H9 (cell line): ENCODE data around the gene PTGER2. TPM values are rescaled to one million over a fixed set of nuclear protein-coding genes. Genes with fewer than 3 reads are reported as not detected.
A peak's percentile ranks its signal among the peaks of the same experiment; 100 is the strongest.

ENCODE experiments used
- DNase-seq: peaks from one replicate; pipeline ENCODE4 v3.0.0-alpha.2; 2017
- H2AFZ ChIP-seq: one replicate; pipeline ENCODE4 v1.6.1; 2013; ENCODE audit warnings: mild to moderate bottlenecking, low read length, control low read depth, moderate library complexity
- H2AK5ac ChIP-seq: 2 replicates; pipeline ENCODE4 v1.6.1; 2013; ENCODE audit warnings: low read length, control low read depth, mixed read lengths; ENCODE audit not compliant: insufficient read length
- H2BK120ac ChIP-seq: one replicate; pipeline ENCODE4 v1.6.1; 2013; ENCODE audit warnings: low read depth, mild to moderate bottlenecking, low read length, control low read depth, inconsistent platforms; ENCODE audit not compliant: poor library complexity, severe bottlenecking
- H2BK12ac ChIP-seq: 2 replicates; pipeline ENCODE4 v1.6.1; 2013; ENCODE audit warnings: low read length, control low read depth, mixed read lengths, low read depth; ENCODE audit not compliant: insufficient read length
- H2BK15ac ChIP-seq: 2 replicates; pipeline ENCODE4 v1.6.1; 2013; ENCODE audit warnings: low read depth, low read length, control low read depth
- H2BK20ac ChIP-seq: one replicate; pipeline ENCODE4 v1.6.1; 2013; ENCODE audit warnings: low read depth, mild to moderate bottlenecking, low read length, control low read depth, inconsistent platforms; ENCODE audit not compliant: poor library complexity, severe bottlenecking
- H2BK5ac ChIP-seq: 2 replicates; pipeline ENCODE4 v1.6.1; 2013; ENCODE audit warnings: low read length, control low read depth, mixed read lengths; ENCODE audit not compliant: insufficient read length
- H3K14ac ChIP-seq: 2 replicates; pipeline ENCODE4 v1.6.1; 2013; ENCODE audit warnings: low read length, control low read depth; ENCODE audit not compliant: insufficient read depth
- H3K18ac ChIP-seq: 2 replicates; pipeline ENCODE4 v1.6.1; 2013; ENCODE audit warnings: low read depth, mild to moderate bottlenecking, mixed read lengths, low read length, control low read depth; ENCODE audit not compliant: insufficient read length
- H3K23ac ChIP-seq: 2 replicates; pipeline ENCODE4 v1.6.1; 2013; ENCODE audit warnings: low read length, control low read depth, mixed read lengths, low read depth; ENCODE audit not compliant: insufficient read length
- H3K23me2 ChIP-seq: 2 replicates; pipeline ENCODE4 v1.6.1; 2013; ENCODE audit warnings: low read depth, mild to moderate bottlenecking, mixed read lengths, low read length, control low read depth; ENCODE audit not compliant: insufficient read length, poor library complexity, severe bottlenecking
- H3K27ac ChIP-seq: 2 replicates; pipeline ENCODE4 v1.5.1; 2013; ENCODE audit warnings: low read length, control low read depth, mixed read lengths, low read depth; ENCODE audit not compliant: insufficient read length
- H3K27me3 ChIP-seq: 2 replicates; pipeline ENCODE4 v1.6.1; 2013; ENCODE audit warnings: low read length, control low read depth, inconsistent platforms; ENCODE audit not compliant: insufficient read depth
- H3K4ac ChIP-seq: 2 replicates; pipeline ENCODE4 v1.6.1; 2013; ENCODE audit warnings: low read depth, mild to moderate bottlenecking, control low read depth, inconsistent platforms, low read length, moderate library complexity
- H3K4me1 ChIP-seq: 2 replicates; pipeline ENCODE4 v1.6.1; 2013; ENCODE audit warnings: low read length, control low read depth, inconsistent platforms; ENCODE audit not compliant: insufficient read depth
- H3K4me2 ChIP-seq: 2 replicates; pipeline ENCODE4 v1.6.1; 2013; ENCODE audit warnings: low read length, control low read depth, mixed read lengths; ENCODE audit not compliant: insufficient read length, insufficient read depth
- H3K56ac ChIP-seq: 2 replicates; pipeline ENCODE4 v1.6.1; 2013; ENCODE audit warnings: low read depth, mild to moderate bottlenecking, mixed read lengths, low read length, control low read depth; ENCODE audit not compliant: insufficient read length
- H3K79me1 ChIP-seq: 2 replicates; pipeline ENCODE4 v1.6.1; 2013; ENCODE audit warnings: low read depth, mild to moderate bottlenecking, moderate library complexity, low read length, control low read depth, inconsistent platforms; ENCODE audit not compliant: insufficient read depth, poor library complexity, severe bottlenecking
- H3K79me2 ChIP-seq: 2 replicates; pipeline ENCODE4 v1.6.1; 2013; ENCODE audit warnings: low read length, control low read depth, inconsistent platforms; ENCODE audit not compliant: insufficient read depth
- H3K9ac ChIP-seq: 2 replicates; pipeline ENCODE4 v1.6.1; 2013; ENCODE audit warnings: low read length, control low read depth, mixed read lengths; ENCODE audit not compliant: insufficient read length; ENCODE audit errors: extremely low read depth
- H3K9me3 ChIP-seq: one replicate; pipeline ENCODE4 v1.6.1; 2013; ENCODE audit warnings: low read depth, low read length, inconsistent platforms; ENCODE audit not compliant: control insufficient read depth
- H3T11ph ChIP-seq: one replicate; pipeline ENCODE4 v1.6.1; 2013; ENCODE audit warnings: mild to moderate bottlenecking, low read length, control low read depth, inconsistent platforms
- H4K20me1 ChIP-seq: one replicate; pipeline ENCODE4 v1.6.1; 2013; ENCODE audit not compliant: control insufficient read depth, insufficient read length, insufficient read depth
- H4K5ac ChIP-seq: 2 replicates; pipeline ENCODE4 v1.6.1; 2013; ENCODE audit warnings: low read depth, mild to moderate bottlenecking, mixed read lengths, low read length, control low read depth; ENCODE audit not compliant: insufficient read length
- H4K8ac ChIP-seq: replicated peaks from 2 replicates; pipeline ENCODE4 v1.6.1; 2013; ENCODE audit warnings: low read length, control low read depth, mixed read lengths, low read depth; ENCODE audit not compliant: insufficient read length
- H4K91ac ChIP-seq: 2 replicates; pipeline ENCODE4 v1.6.1; 2013; ENCODE audit warnings: low read depth, mild to moderate bottlenecking, moderate library complexity, mixed read lengths, low read length, control low read depth; ENCODE audit not compliant: insufficient read length
- H3K27ac Mint-ChIP-seq, 3 experiments: 2 replicates in 2 of 3; 3 replicates in 1 of 3; pipeline ENCODE4 v1.8.0; 2020 to 2021; ENCODE audit warnings: mixed read lengths in 3 of 3, mild to moderate bottlenecking in 1 of 3, moderate library complexity in 1 of 3
- H3K27me3 Mint-ChIP-seq: 2 replicates; pipeline ENCODE4 v1.8.0; 2021; ENCODE audit warnings: low read depth, mild to moderate bottlenecking, moderate library complexity, mixed read lengths
- H3K36me3 Mint-ChIP-seq, 3 experiments: 2 replicates in 2 of 3; 3 replicates in 1 of 3; pipeline ENCODE4 v1.8.0; 2020 to 2021; ENCODE audit warnings: low read depth in 3 of 3, mixed read lengths in 3 of 3; ENCODE audit not compliant: insufficient read depth in 1 of 3
- H3K4me1 Mint-ChIP-seq, 2 experiments: 2 replicates each; pipeline ENCODE4 v1.8.0; 2020; ENCODE audit warnings: mixed read lengths in 2 of 2
- H3K4me3 Mint-ChIP-seq, 2 experiments: 2 replicates in 1 of 2; 3 replicates in 1 of 2; pipeline ENCODE4 v1.8.0; 2020 to 2021; ENCODE audit warnings: mild to moderate bottlenecking in 2 of 2, mixed read lengths in 2 of 2, moderate library complexity in 1 of 2
- H3K9me3 Mint-ChIP-seq, 2 experiments: 2 replicates in 1 of 2; 3 replicates in 1 of 2; pipeline ENCODE4 v1.8.0; 2020; ENCODE audit warnings: mild to moderate bottlenecking in 2 of 2, mixed read lengths in 2 of 2, moderate library complexity in 1 of 2
- CTCF ChIP-seq: fragments of 200-600 bp; sonication (generic); conservative IDR thresholded peaks from 3 replicates; pipeline ENCODE4 v1.8.0; 2021; ENCODE audit warnings: antibody characterized with exemption, mild to moderate bottlenecking
- WGBS: extraction: QIAGEN DNeasy Blood & Tissue Kit; methylation state at CpG from one replicate; pipeline ENCODE4 v1.1.7; 2013; ENCODE audit warnings: missing lambda C conversion rate, low lambda C conversion rate, mixed read lengths; ENCODE audit not compliant: insufficient read length; ENCODE audit errors: extremely low coverage; 5-methylcytosine and 5-hydroxymethylcytosine counted together
- total RNA-seq: library from RNA; stranded (reverse); gene quantifications from 2 replicates; pipeline ENCODE4 v1.2.1, GENCODE V29; 2021

Gene PTGER2
- total RNA-seq, 1 experiment from 2014 or later: 1.0 TPM

GRCh38 chr14:52377940-52378339 lies 63.8 kb downstream of the PTGER2 start:
- H3K4me1 Mint-ChIP-seq: peaks cover 0 to 2% of the 10 kb centered on the region in 2 experiments; a peak in 1 of 4 replicates
- H3K36me3 Mint-ChIP-seq: peaks cover 0 to 6% (median 2%) of the 10 kb centered on the region in 3 experiments; a peak in 2 of 7 replicates
- peaks cover 8 to 11% of the 10 kb centered on the region in 2 experiments; a peak in 4 of 5 replicates for H3K9me3 Mint-ChIP-seq
- WGBS: no CpG with 5 or more reads among the region's 3 CpGs
- no peak overlapping the region for H2BK20ac ChIP-seq
- no peak overlapping the region for H2BK120ac ChIP-seq
- no peaks in the 10 kb centered on the region for H3K4me1 ChIP-seq
- H2BK5ac ChIP-seq: no peak overlapping the region
- H2AFZ ChIP-seq: no peak overlapping the region
- no peak overlapping the region for H3K9ac ChIP-seq
- no peak overlapping the region for H3K27ac ChIP-seq
- no peak overlapping the region for H3T11ph ChIP-seq
- no peak overlapping the region for H3K4ac ChIP-seq
- no peaks in the 10 kb centered on the region for H3K9me3 ChIP-seq
- no peak overlapping the region for H2BK12ac ChIP-seq
- no peaks in the 10 kb centered on the region for H3K79me2 ChIP-seq
- no peak overlapping the region for H3K4me2 ChIP-seq
- H3K18ac ChIP-seq: no peak overlapping the region
- no peak overlapping the region for H3K14ac ChIP-seq
- H3K27ac Mint-ChIP-seq: peak overlapping the region in 1 of 3 experiments; percentile 37; a peak in 1 of 7 replicates
- TF ChIP-seq CTCF: peak; percentile 63
- H4K20me1 ChIP-seq: no peaks in the 10 kb centered on the region
- H4K5ac ChIP-seq: no peak overlapping the region
- no peak overlapping the region for H4K91ac ChIP-seq
- no peak overlapping the region for H4K8ac ChIP-seq
- H3K4me3 Mint-ChIP-seq: no peak overlapping the region
- H3K23ac ChIP-seq: no peak overlapping the region
- no peak overlapping the region for H2AK5ac ChIP-seq
- H3K27me3 ChIP-seq: no peaks in the 10 kb centered on the region
- no peaks in the 10 kb centered on the region for H3K27me3 Mint-ChIP-seq
- H3K23me2 ChIP-seq: no peaks in the 10 kb centered on the region
- peak; percentile 60 for DNase-seq
- H2BK15ac ChIP-seq: no peak overlapping the region
- H3K56ac ChIP-seq: no peak overlapping the region
- H3K79me1 ChIP-seq: no peaks in the 10 kb centered on the region

Other genes with a start within 250 kb of the PTGER2 start
- gene NID2, start 245.3 kb upstream of the PTGER2 start, total RNA-seq: 6.4 and 6.6 TPM in 2 replicates
- not detected in 2 replicates for gene PTGDR, start 46.6 kb upstream of the PTGER2 start, total RNA-seq
- 11.7 and 13.2 TPM in 2 replicates for gene TXNDC16, start 238.2 kb downstream of the PTGER2 start, total RNA-seq
- 4.2 and 4.3 TPM in 2 replicates for gene GPR137C, start 238.5 kb downstream of the PTGER2 start, total RNA-seq